Measurements from ENCODE around the gene SERPINA6.

The SERPINA6 gene

GRCh38 chr14:94330432-94330831 is 7.3 kb upstream of the SERPINA6 start:
- Histone ChIP-seq H3K4me2 (ENCODE audit: low read depth, low read length, poor library complexity, severe bottlenecking) (no peak overlapping the region), H3K27me3 (ENCODE audit: insufficient read depth, low read length, poor library complexity, severe bottlenecking) (no peaks in the 10 kb centered on the region), H3K4me1 (ENCODE audit: insufficient read depth, low read length, poor library complexity, severe bottlenecking) (no peaks in the 10 kb centered on the region), H3F3A (ENCODE audit: low read depth) (no peaks in the 10 kb centered on the region), H3K36me3 (ENCODE audit: insufficient read depth, low read length) (no peaks in the 10 kb centered on the region), H2AFZ (ENCODE audit: low read length) (no peak overlapping the region), H3K9me3 (ENCODE audit: insufficient read depth, low read depth, low read length) (no peaks in the 10 kb centered on the region), H4K20me1 (ENCODE audit: insufficient read depth, low read length, poor library complexity, severe bottlenecking) (no peaks in the 10 kb centered on the region), H3K4me3 (ENCODE audit: low read length, poor library complexity, severe bottlenecking) (no peak overlapping the region), H3K9ac (ENCODE audit: low read depth, low read length, poor library complexity, severe bottlenecking) (no peak overlapping the region), H3K79me2 (ENCODE audit: insufficient read depth, low read length) (no peaks in the 10 kb centered on the region), H3K9me2 (replicated peaks; ENCODE audit: low read depth, low read length) (no peaks in the 10 kb centered on the region)
- TF ChIP-seq EZH2phosphoT487 (IDR thresholded peaks at IDR 0.05; ENCODE audit: borderline replicate concordance): no peak
- no peak for TF ChIP-seq CTCF (conservative IDR thresholded peaks at IDR 0.05; ENCODE audit: low read length)

GRCh38 chr14:94329857-94330256 is 6.7 kb upstream of the SERPINA6 start:
- no peaks in the 10 kb centered on the region for H3K36me3 ChIP-seq (ENCODE audit: insufficient read depth, low read length)
- no peak overlapping the region for H2AFZ ChIP-seq (ENCODE audit: low read length)
- H3K4me2 ChIP-seq (ENCODE audit: low read depth, low read length, poor library complexity, severe bottlenecking): no peak overlapping the region
- no peaks in the 10 kb centered on the region for H3F3A ChIP-seq (ENCODE audit: low read depth)
- TF ChIP-seq EZH2phosphoT487 (IDR thresholded peaks at IDR 0.05; ENCODE audit: borderline replicate concordance) (no peak), CTCF (conservative IDR thresholded peaks at IDR 0.05; ENCODE audit: low read length) (no peak)
- no peaks in the 10 kb centered on the region for H3K9me2 ChIP-seq (replicated peaks; ENCODE audit: low read depth, low read length)
- H3K4me1 ChIP-seq (ENCODE audit: insufficient read depth, low read length, poor library complexity, severe bottlenecking): no peaks in the 10 kb centered on the region
- no peaks in the 10 kb centered on the region for H4K20me1 ChIP-seq (ENCODE audit: insufficient read depth, low read length, poor library complexity, severe bottlenecking)
- H3K9me3 ChIP-seq (ENCODE audit: insufficient read depth, low read depth, low read length): no peaks in the 10 kb centered on the region
- no peaks in the 10 kb centered on the region for H3K27me3 ChIP-seq (ENCODE audit: insufficient read depth, low read length, poor library complexity, severe bottlenecking)
- H3K79me2 ChIP-seq (ENCODE audit: insufficient read depth, low read length): no peaks in the 10 kb centered on the region
- no peak overlapping the region for H3K4me3 ChIP-seq (ENCODE audit: low read length, poor library complexity, severe bottlenecking)
- H3K9ac ChIP-seq (ENCODE audit: low read depth, low read length, poor library complexity, severe bottlenecking): no peak overlapping the region

- H3K9me3 ChIP-seq (ENCODE audit: insufficient read depth, low read depth, low read length): no peaks in the 10 kb centered on the region
- no peaks in the 10 kb centered on the region for H3K79me2 ChIP-seq (ENCODE audit: insufficient read depth, low read length)
- H3K9me2 ChIP-seq (replicated peaks; ENCODE audit: low read depth, low read length): no peaks in the 10 kb centered on the region
- H4K20me1 ChIP-seq (ENCODE audit: insufficient read depth, low read length, poor library complexity, severe bottlenecking): no peaks in the 10 kb centered on the region
- no peak overlapping the region for H3K9ac ChIP-seq (ENCODE audit: low read depth, low read length, poor library complexity, severe bottlenecking)
- no peaks in the 10 kb centered on the region for H3K36me3 ChIP-seq (ENCODE audit: insufficient read depth, low read length)
- H3K4me2 ChIP-seq (ENCODE audit: low read depth, low read length, poor library complexity, severe bottlenecking): no peak overlapping the region
- H3K4me3 ChIP-seq (ENCODE audit: low read length, poor library complexity, severe bottlenecking): no peak overlapping the region
- no peaks in the 10 kb centered on the region for H3F3A ChIP-seq (ENCODE audit: low read depth)
- no peaks in the 10 kb centered on the region for H3K4me1 ChIP-seq (ENCODE audit: insufficient read depth, low read length, poor library complexity, severe bottlenecking)
- H3K27me3 ChIP-seq (ENCODE audit: insufficient read depth, low read length, poor library complexity, severe bottlenecking): no peaks in the 10 kb centered on the region
- no peak overlapping the region for H2AFZ ChIP-seq (ENCODE audit: low read length)
- TF ChIP-seq EZH2phosphoT487 (IDR thresholded peaks at IDR 0.05; ENCODE audit: borderline replicate concordance) (no peak), CTCF (conservative IDR thresholded peaks at IDR 0.05; ENCODE audit: low read length) (no peak)
These were observed 5.1 kb upstream of the SERPINA6 start for GRCh38 chr14:94328196-94328595.
